ENCODE results near the gene MYH6. TPM values are rescaled to one million over a fixed set of nuclear protein-coding genes. Genes with fewer than 3 reads are reported as not detected.
A peak's percentile ranks its signal among the peaks of the same experiment; 100 is the strongest.

The MYH6 gene
- total RNA-seq, 2 donors from 2014 or later: 1.6 TPM; not detected in 1

GRCh38 chr14:23447361-23448350 is 39.6 kb upstream of the MYH6 start:
- Histone ChIP-seq H3K4me3 (no peak overlapping the region), H3K9ac (ENCODE audit: low read depth in 2 of 2, low read length in 2 of 2) (peak overlapping the region in 1 of 2 donors; percentile 46), H3K9me3 (no peaks in the 10 kb centered on the region), H3K27ac (peak overlapping the region; percentile 69), H3K4me1 (no peaks in the 10 kb centered on the region), H3K36me3 (no peaks in the 10 kb centered on the region), H3K27me3 (no peaks in the 10 kb centered on the region)
- DNase-seq: peak; percentile 88
- TF ChIP-seq CTCF (IDR thresholded peaks at IDR 0.05): no peak
- intact Hi-C loops (cut with DNase I): loop anchor here (10.0 kb wide), 1 partner anchor 123 kb away; the partner anchor contains the start of gene PABPN1

GRCh38 chr14:23446291-23446851 is 38.3 kb upstream of the MYH6 start:
- no peaks in the 10 kb centered on the region for H3K9me3 ChIP-seq
- H3K27ac ChIP-seq: peak overlapping the region; percentile 69

GRCh38 chr14:23445773-23446172 is 37.7 kb upstream of the MYH6 start:
- Histone ChIP-seq H3K27me3 (no peaks in the 10 kb centered on the region), H3K36me3 (no peaks in the 10 kb centered on the region), H3K4me1 (no peaks in the 10 kb centered on the region), H3K9me3 (no peaks in the 10 kb centered on the region), H3K9ac (ENCODE audit: low read depth in 2 of 2, low read length in 2 of 2) (no peak overlapping the region), H3K27ac (no peak overlapping the region), H3K4me3 (no peak overlapping the region)
- DNase-seq: no peak
- intact Hi-C loops (cut with DNase I): loop anchor here (10.0 kb wide), 1 partner anchor 121 kb away; the partner anchor contains the start of gene PABPN1
- no peak for TF ChIP-seq CTCF (IDR thresholded peaks at IDR 0.05)

More at GRCh38 chr14:23446291-23446851, 38.3 kb upstream of the MYH6 start:
- Histone ChIP-seq H3K36me3 (no peaks in the 10 kb centered on the region), H3K9ac (ENCODE audit: low read depth in 2 of 2, low read length in 2 of 2) (peak overlapping the region in 1 of 2 donors; percentile 46), H3K4me3 (no peak overlapping the region), H3K27me3 (no peaks in the 10 kb centered on the region), H3K4me1 (no peaks in the 10 kb centered on the region)
- peak; percentile 12 for TF ChIP-seq CTCF (IDR thresholded peaks at IDR 0.05)
- DNase-seq: peak; percentile 59
- intact Hi-C loops (cut with DNase I): loop anchor here (10.0 kb wide), 1 partner anchor 122 kb away; the partner anchor contains the start of gene PABPN1

GRCh38 chr14:23444314-23444713 is 36.2 kb upstream of the MYH6 start:
- Histone ChIP-seq H3K36me3 (no peaks in the 10 kb centered on the region), H3K9ac (ENCODE audit: low read depth in 2 of 2, low read length in 2 of 2) (no peak overlapping the region), H3K9me3 (no peaks in the 10 kb centered on the region), H3K4me1 (no peaks in the 10 kb centered on the region), H3K27me3 (no peaks in the 10 kb centered on the region), H3K4me3 (no peak overlapping the region), H3K27ac (no peak overlapping the region)
- DNase-seq: no peak
- intact Hi-C loops (cut with DNase I): loop anchor here (10.0 kb wide), 1 partner anchor 120 kb away; the partner anchor contains the start of gene PABPN1
- no peak for TF ChIP-seq CTCF (IDR thresholded peaks at IDR 0.05)

- Histone ChIP-seq H3K27ac (no peak overlapping the region), H3K9me3 (no peaks in the 10 kb centered on the region), H3K4me1 (no peaks in the 10 kb centered on the region), H3K27me3 (no peaks in the 10 kb centered on the region), H3K9ac (ENCODE audit: low read depth in 2 of 2, low read length in 2 of 2) (no peak overlapping the region), H3K36me3 (no peaks in the 10 kb centered on the region), H3K4me3 (no peak overlapping the region)
- intact Hi-C loops (cut with DNase I): loop anchor here (10.0 kb wide), 1 partner anchor 119 kb away; the partner anchor contains the start of gene PABPN1
- TF ChIP-seq CTCF (IDR thresholded peaks at IDR 0.05): no peak
- DNase-seq: no peak
Measured at GRCh38 chr14:23443881-23444280, 35.8 kb upstream of the MYH6 start.
